ENCODE data around the gene MAN1C1. TPM values are rescaled to one million over a fixed set of nuclear protein-coding genes. Genes with fewer than 3 reads are reported as not detected.

The MAN1C1 gene
- total and polyA plus RNA-seq, 10 of the 15 experiments (the other 5 are each of a cell fraction or from before 2014, with no cell fraction given) = 0.12 to 0.56 (median 0.22) TPM; not detected in 3

DNA sequence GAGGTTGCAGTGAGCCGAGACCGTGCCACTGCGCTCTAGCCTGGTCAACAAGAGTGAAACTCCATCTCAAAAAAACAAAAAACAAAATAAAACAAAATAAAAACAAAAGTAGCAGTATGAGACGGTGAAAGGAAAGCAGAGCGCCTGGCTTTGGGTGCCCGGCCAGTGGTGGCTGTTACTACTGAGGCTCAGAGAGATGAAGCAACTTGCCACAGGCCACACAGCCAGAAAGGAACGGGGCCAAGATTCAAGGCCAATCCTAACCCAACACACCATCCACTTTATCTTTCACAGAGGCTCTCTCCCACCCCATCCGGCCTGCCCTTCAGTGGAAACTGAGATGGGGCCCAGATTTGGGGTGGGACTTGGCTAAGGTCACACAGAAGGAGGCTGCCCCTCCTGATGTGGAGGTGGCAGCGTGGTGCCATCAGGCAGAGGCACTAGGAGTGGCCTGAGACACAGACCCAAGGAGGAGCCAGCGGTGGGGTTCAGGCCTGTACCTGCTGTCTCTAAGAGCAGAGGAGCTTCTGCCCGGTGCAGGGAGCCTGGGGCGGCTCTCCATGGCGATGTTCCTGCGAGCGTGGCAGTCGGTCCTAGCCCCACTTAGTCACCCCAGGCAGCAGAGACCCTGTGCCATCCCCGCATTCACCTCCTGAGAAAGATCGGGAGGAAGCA, 40.0 kb upstream of the MAN1C1 start:
- H3K4me2 ChIP-seq (ENCODE audit: control insufficient read depth, insufficient read depth) = no peak overlapping the region
- no peak overlapping the region for H3K27ac ChIP-seq (ENCODE audit: control insufficient read depth, insufficient read depth)
- POLR2A ChIA-PET = no interaction called here
- CTCF ChIA-PET = no interaction called here
- RAD21 ChIA-PET (ENCODE audit: unreplicated experiment) = no interaction called here
- H4K20me1 ChIP-seq (ENCODE audit: control insufficient read depth, insufficient read depth) = no peaks in the 10 kb centered on the region; the same call in 1 of the 2 replicates
- SMC1A ChIA-PET (ENCODE audit: uncharacterized antibody, unreplicated experiment) = interaction anchor here (0.7 kb wide), 1 partner anchor 78 kb away, joined by 5 read pairs; no protein-coding TSS in a partner anchor
- 73% methylated on average over 18 of the region's 18 CpGs for WGBS (ENCODE audit: insufficient coverage, insufficient replicate concordance, low lambda C conversion rate, missing lambda C conversion rate)
- no peaks in the 10 kb centered on the region; a peak in 1 of 4 replicates for H3K27me3 ChIP-seq (replicated peaks in 1 of 2; ENCODE audit: control insufficient read depth in 2 of 2, insufficient read depth in 2 of 2, low read length in 1 of 2)
- DNase-seq (ENCODE audit: low read depth, low spot score) = no peak
- in situ Hi-C loops (cut with MboI) = no loop called here
- ATAC-seq = no peak
- H3K79me2 ChIP-seq (ENCODE audit: control insufficient read depth, insufficient read depth, low read length) = no peaks in the 10 kb centered on the region
- H3K9me3 ChIP-seq (replicated peaks; ENCODE audit: control insufficient read depth, insufficient read depth, low read length) = no peaks in the 10 kb centered on the region
- no peak overlapping the region for H3K9ac ChIP-seq (ENCODE audit: control insufficient read depth, insufficient read depth, low read length)
- H3K36me3 ChIP-seq (ENCODE audit: control insufficient read depth in 2 of 2, insufficient read depth in 2 of 2, low read length in 1 of 2) = no peaks in the 10 kb centered on the region
- BruUV-seq (replicated peaks) = no TSS peak
- no peak for FAIRE-seq
- H3K4me3 ChIP-seq = no peak overlapping the region
- no peak for TF ChIP-seq RCOR1 (conservative IDR thresholded peaks at IDR 0.05; ENCODE audit: low read depth, low read length)
- TF ChIP-seq JUND (IDR thresholded peaks at IDR 0.05; ENCODE audit: low read depth, low read length) = no peak
- TF ChIP-seq RFX5 (IDR thresholded peaks at IDR 0.05; ENCODE audit: low read depth, low read length) = no peak
- no peak for TF ChIP-seq SMC3 (IDR thresholded peaks at IDR 0.05; ENCODE audit: borderline replicate concordance, low read length)
- no peak for TF ChIP-seq BACH1 (IDR thresholded peaks at IDR 0.05; ENCODE audit: borderline replicate concordance)
- TF ChIP-seq ZBTB40 (IDR thresholded peaks at IDR 0.05; ENCODE audit: borderline replicate concordance) = no peak
- TF ChIP-seq, protein P1, sequence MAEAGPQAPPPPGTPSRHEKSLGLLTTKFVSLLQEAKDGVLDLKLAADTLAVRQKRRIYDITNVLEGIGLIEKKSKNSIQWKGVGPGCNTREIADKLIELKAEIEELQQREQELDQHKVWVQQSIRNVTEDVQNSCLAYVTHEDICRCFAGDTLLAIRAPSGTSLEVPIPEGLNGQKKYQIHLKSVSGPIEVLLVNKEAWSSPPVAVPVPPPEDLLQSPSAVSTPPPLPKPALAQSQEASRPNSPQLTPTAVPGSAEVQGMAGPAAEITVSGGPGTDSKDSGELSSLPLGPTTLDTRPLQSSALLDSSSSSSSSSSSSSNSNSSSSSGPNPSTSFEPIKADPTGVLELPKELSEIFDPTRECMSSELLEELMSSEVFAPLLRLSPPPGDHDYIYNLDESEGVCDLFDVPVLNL (IDR thresholded peaks at IDR 0.05; ENCODE audit: low read depth, low read length) = no peak
- no peak for TF ChIP-seq TCF12 (IDR thresholded peaks at IDR 0.05; ENCODE audit: low read depth, low read length)
- no peak for TF ChIP-seq SUPT20H (IDR thresholded peaks at IDR 0.05; ENCODE audit: borderline replicate concordance, control insufficient read depth, low read depth, low read length)
- TF ChIP-seq, protein P2, sequence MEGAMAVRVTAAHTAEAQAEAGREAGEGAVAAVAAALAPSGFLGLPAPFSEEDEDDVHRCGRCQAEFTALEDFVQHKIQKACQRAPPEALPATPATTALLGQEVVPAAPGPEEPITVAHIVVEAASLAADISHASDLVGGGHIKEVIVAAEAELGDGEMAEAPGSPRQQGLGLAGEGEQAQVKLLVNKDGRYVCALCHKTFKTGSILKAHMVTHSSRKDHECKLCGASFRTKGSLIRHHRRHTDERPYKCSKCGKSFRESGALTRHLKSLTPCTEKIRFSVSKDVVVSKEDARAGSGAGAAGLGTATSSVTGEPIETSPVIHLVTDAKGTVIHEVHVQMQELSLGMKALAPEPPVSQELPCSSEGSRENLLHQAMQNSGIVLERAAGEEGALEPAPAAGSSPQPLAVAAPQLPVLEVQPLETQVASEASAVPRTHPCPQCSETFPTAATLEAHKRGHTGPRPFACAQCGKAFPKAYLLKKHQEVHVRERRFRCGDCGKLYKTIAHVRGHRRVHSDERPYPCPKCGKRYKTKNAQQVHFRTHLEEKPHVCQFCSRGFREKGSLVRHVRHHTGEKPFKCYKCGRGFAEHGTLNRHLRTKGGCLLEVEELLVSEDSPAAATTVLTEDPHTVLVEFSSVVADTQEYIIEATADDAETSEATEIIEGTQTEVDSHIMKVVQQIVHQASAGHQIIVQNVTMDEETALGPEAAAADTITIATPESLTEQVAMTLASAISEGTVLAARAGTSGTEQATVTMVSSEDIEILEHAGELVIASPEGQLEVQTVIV (IDR thresholded peaks at IDR 0.05; ENCODE audit: borderline replicate concordance, partially characterized antibody) = no peak
- no peak for TF ChIP-seq SIN3A (IDR thresholded peaks at IDR 0.05; ENCODE audit: low read depth, low read length)
- TF ChIP-seq BRCA1 (IDR thresholded peaks at IDR 0.05; ENCODE audit: low read depth, low read length) = no peak
- no peak for TF ChIP-seq MYB (IDR thresholded peaks at IDR 0.05; ENCODE audit: borderline replicate concordance, low read depth, low read length)
- TF ChIP-seq WRNIP1 (IDR thresholded peaks at IDR 0.05; ENCODE audit: borderline replicate concordance, low read depth, low read length) = no peak
- TF ChIP-seq RAD51 (IDR thresholded peaks at IDR 0.05) = no peak
- no peak overlapping the region for H2AFZ ChIP-seq (ENCODE audit: control insufficient read depth, low read depth, low read length)
- intact Hi-C loops (cut with micrococcal nuclease; ENCODE audit: unreplicated experiment) = no loop called here
- no peaks in the 10 kb centered on the region for H3K4me1 ChIP-seq (ENCODE audit: control insufficient read depth, insufficient read depth, low read length)

Data from GM12878 (cell line).